ENCODE measurements around the gene TREML2. TPM values are rescaled to one million over a fixed set of nuclear protein-coding genes. Genes with fewer than 3 reads are reported as not detected.

The TREML2 gene
- total RNA-seq, 4 donors from 2014 or later: 0.66 TPM; not detected in 3

- WGBS: 86% methylated on average over 8 of the region's 8 CpGs
- TF ChIP-seq EP300 (IDR thresholded peaks at IDR 0.05) (no peak), POLR2AphosphoS5 (IDR thresholded peaks at IDR 0.05) (no peak), POLR2A (IDR thresholded peaks at IDR 0.05; ENCODE audit: low read depth) (no peak), CTCF (IDR thresholded peaks at IDR 0.05) (no peak)
Observed at GRCh38 chr6:41187924-41188886, 12.7 kb downstream of the TREML2 start.

GRCh38 chr6:41186031-41186562 lies 14.9 kb downstream of the TREML2 start:
- H3K4me1 ChIP-seq: no peaks in the 10 kb centered on the region
- 45% methylated on average over 9 of the region's 10 CpGs for WGBS
- no peak overlapping the region for H3K27ac ChIP-seq (replicated peaks in 1 of 4)
- no peak for DNase-seq (ENCODE audit: extremely low spot score)
- H3K36me3 ChIP-seq: no peaks in the 10 kb centered on the region
- TF ChIP-seq CTCF (IDR thresholded peaks at IDR 0.05) (no peak), POLR2A (IDR thresholded peaks at IDR 0.05; ENCODE audit: low read depth) (no peak)
- intact Hi-C loops (cut with DNase I): no loop called here
- H3K4me3 ChIP-seq: no peak overlapping the region
- H3K9me3 ChIP-seq: peaks cover 0 to 15% (median 11%) of the 10 kb centered on the region in 4 donors
- H3K27me3 ChIP-seq: peaks cover 0 to 2% (median 0%) of the 10 kb centered on the region in 4 donors

More at GRCh38 chr6:41187924-41188886, 12.7 kb downstream of the TREML2 start:
- peaks cover 0 to 19% (median 0%) of the 10 kb centered on the region in 4 donors for H3K27me3 ChIP-seq
- peak; percentile 77 for DNase-seq (ENCODE audit: extremely low spot score)
- no peaks in the 10 kb centered on the region for H3K36me3 ChIP-seq
- H3K27ac ChIP-seq (replicated peaks in 1 of 4): no peak overlapping the region
- H3K9me3 ChIP-seq: peaks cover 0 to 15% (median 11%) of the 10 kb centered on the region in 4 donors
- no peaks in the 10 kb centered on the region for H3K4me1 ChIP-seq
- intact Hi-C loops (cut with DNase I): no loop called here
- H3K4me3 ChIP-seq: no peak overlapping the region

GRCh38 chr6:41184761-41185160 lies 16.2 kb downstream of the TREML2 start:
- Histone ChIP-seq H3K9me3 (peaks cover 0 to 6% (median 5%) of the 10 kb centered on the region in 4 donors), H3K36me3 (no peaks in the 10 kb centered on the region), H3K4me3 (no peak overlapping the region), H3K27me3 (peaks cover 0 to 11% (median 0%) of the 10 kb centered on the region in 4 donors), H3K4me1 (no peaks in the 10 kb centered on the region), H3K27ac (replicated peaks in 1 of 4) (no peak overlapping the region)
- WGBS: 84% methylated on average over 6 of the region's 7 CpGs
- TF ChIP-seq EP300 (IDR thresholded peaks at IDR 0.05) (no peak), CTCF (IDR thresholded peaks at IDR 0.05) (no peak)
- intact Hi-C loops (cut with DNase I): no loop called here
- no peak for DNase-seq (ENCODE audit: extremely low spot score)

- peaks cover 0 to 24% (median 0%) of the 10 kb centered on the region in 4 donors for H3K27me3 ChIP-seq
- no peak overlapping the region for H3K4me3 ChIP-seq
- H3K36me3 ChIP-seq: no peaks in the 10 kb centered on the region
- no peaks in the 10 kb centered on the region for H3K4me1 ChIP-seq
- TF ChIP-seq POLR2A (IDR thresholded peaks at IDR 0.05; ENCODE audit: low read depth) (no peak), CTCF (IDR thresholded peaks at IDR 0.05) (peak in 1 of 3 experiments; percentile 34), EP300 (IDR thresholded peaks at IDR 0.05) (no peak)
- no peak overlapping the region for H3K27ac ChIP-seq (replicated peaks in 1 of 4)
- intact Hi-C loops (cut with DNase I): no loop called here
- DNase-seq (ENCODE audit: extremely low spot score): no peak
- H3K9me3 ChIP-seq: no peaks in the 10 kb centered on the region
- WGBS: 79% methylated on average over 4 of the region's 4 CpGs
Observed at GRCh38 chr6:41182069-41183034, 18.6 kb downstream of the TREML2 start.
